ENCODE results near the gene JAZF1. TPM values are rescaled to one million over a fixed set of nuclear protein-coding genes. Genes with fewer than 3 reads are reported as not detected.

JAZF1 gene
- total and polyA plus RNA-seq, 8 donors: 4.0 to 13.9 (median 6.0) TPM

DNA sequence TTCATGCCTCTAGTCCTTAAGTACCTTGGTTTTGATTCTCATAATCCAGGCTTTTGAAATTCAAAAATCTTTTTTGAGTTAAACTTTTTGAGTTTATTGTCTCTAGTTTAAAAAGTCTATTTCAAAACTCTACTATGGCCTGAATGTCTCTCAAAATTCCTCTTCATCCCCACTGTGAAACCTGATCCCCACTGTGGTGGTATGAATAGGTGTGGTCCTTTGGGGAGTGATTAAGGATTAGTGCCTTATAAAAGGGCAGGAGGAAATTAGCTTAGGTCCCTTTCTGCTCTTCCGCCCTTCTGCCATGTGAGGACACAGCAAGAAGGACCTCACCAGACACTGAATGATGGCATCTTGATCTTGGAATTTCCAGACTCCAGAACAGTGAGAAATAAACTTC is 44.1 kb upstream of the JAZF1 start:
- 73 to 88% methylated on average over 1 of the region's 1 CpG for WGBS, 2 donors
- intact Hi-C loops (cut with DNase I): no loop called here
- Histone ChIP-seq H3K36me3 (no peaks in the 10 kb centered on the region), H3K27me3 (no peaks in the 10 kb centered on the region), H3K4me1 (no peaks in the 10 kb centered on the region), H3K4me3 (no peak overlapping the region), H3K9me3 (no peaks in the 10 kb centered on the region), H3K27ac (no peak overlapping the region)
- FAIRE-seq (no peak), ATAC-seq (no peak), DNase-seq (no peak)
- TF ChIP-seq, protein P1, sequence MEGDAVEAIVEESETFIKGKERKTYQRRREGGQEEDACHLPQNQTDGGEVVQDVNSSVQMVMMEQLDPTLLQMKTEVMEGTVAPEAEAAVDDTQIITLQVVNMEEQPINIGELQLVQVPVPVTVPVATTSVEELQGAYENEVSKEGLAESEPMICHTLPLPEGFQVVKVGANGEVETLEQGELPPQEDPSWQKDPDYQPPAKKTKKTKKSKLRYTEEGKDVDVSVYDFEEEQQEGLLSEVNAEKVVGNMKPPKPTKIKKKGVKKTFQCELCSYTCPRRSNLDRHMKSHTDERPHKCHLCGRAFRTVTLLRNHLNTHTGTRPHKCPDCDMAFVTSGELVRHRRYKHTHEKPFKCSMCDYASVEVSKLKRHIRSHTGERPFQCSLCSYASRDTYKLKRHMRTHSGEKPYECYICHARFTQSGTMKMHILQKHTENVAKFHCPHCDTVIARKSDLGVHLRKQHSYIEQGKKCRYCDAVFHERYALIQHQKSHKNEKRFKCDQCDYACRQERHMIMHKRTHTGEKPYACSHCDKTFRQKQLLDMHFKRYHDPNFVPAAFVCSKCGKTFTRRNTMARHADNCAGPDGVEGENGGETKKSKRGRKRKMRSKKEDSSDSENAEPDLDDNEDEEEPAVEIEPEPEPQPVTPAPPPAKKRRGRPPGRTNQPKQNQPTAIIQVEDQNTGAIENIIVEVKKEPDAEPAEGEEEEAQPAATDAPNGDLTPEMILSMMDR (IDR thresholded peaks at IDR 0.05): no peak

DNA sequence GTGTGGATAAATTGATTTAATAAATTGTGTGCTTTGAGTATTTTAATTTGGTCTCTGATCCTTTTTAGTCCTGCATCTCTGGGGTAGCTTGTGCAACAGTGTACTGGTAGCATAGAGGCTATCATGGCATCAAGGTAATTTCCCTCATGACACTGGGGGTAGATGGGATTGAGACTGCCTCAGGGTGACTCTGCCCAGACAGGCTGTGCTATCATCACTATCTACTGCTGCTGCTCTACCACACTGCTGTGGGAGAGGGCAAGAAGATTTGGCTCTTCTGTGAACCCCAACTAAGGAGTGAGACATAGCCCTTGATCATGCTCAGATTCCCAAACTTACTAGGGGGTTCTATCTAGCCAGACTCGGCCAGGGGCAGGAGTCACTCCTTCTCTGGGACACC is 43.6 kb upstream of the JAZF1 start:
- Histone ChIP-seq H3K9me3 (no peaks in the 10 kb centered on the region), H3K4me3 (no peak overlapping the region), H3K27ac (no peak overlapping the region), H3K27me3 (no peaks in the 10 kb centered on the region), H3K36me3 (no peaks in the 10 kb centered on the region), H3K4me1 (no peaks in the 10 kb centered on the region)
- DNase-seq: no peak
- WGBS, 2 donors: 35 to 39% methylated on average over 1 of the region's 1 CpG
- intact Hi-C loops (cut with DNase I): no loop called here
- TF ChIP-seq, protein P1 (IDR thresholded peaks at IDR 0.05): no peak
- ATAC-seq: no peak
- FAIRE-seq: no peak

DNA sequence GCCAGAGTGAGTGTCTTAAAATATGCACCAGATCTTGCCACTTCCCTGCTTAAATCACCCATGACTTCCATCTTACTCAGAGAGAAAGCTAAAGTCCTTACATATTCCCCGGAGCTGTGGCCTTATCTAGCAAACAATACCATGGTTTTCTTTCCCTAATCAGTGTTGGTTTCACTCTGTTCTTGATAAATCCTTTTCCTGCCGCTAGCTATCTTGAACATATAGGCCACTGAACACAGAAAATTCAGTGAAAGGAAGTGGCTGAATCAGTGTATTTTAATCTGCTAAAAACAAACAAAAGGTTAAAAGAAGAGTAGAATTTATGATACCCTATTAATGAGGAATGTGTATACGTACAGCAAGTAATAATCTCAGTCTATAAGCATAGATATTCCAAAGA is 42.0 kb upstream of the JAZF1 start:
- no peaks in the 10 kb centered on the region for H3K27me3 ChIP-seq
- no peaks in the 10 kb centered on the region for H3K4me1 ChIP-seq
- TF ChIP-seq, protein P1 (IDR thresholded peaks at IDR 0.05): no peak
- no peak overlapping the region for H3K4me3 ChIP-seq
- DNase-seq: no peak
- WGBS, 2 donors: 39 to 44% methylated on average over 3 of the region's 3 CpGs
- H3K27ac ChIP-seq: no peak overlapping the region
- H3K36me3 ChIP-seq: no peaks in the 10 kb centered on the region
- FAIRE-seq: no peak
- H3K9me3 ChIP-seq: no peaks in the 10 kb centered on the region
- intact Hi-C loops (cut with DNase I): no loop called here
- ATAC-seq: no peak

DNA sequence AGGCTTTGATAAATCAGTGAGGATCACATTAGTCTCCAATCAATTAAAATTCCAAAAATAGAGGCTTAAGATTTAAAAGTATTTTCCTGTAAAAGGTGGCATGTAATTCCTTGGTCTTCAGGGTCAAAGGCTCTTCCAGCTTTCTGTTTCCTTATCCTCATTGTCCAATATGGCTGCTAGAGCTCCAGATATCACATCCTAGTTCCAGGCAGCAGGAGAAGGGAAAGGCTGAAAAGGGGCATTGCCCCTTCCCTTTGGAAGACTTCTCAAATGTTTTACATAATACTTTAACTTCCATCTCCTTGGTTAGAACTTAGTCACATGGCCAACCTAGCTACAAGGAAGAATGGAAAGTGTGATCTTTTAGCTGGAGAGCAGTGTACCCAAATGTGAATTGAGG is 39.2 kb upstream of the JAZF1 start:
- ATAC-seq: no peak
- intact Hi-C loops (cut with DNase I): no loop called here
- no peak for FAIRE-seq

DNA sequence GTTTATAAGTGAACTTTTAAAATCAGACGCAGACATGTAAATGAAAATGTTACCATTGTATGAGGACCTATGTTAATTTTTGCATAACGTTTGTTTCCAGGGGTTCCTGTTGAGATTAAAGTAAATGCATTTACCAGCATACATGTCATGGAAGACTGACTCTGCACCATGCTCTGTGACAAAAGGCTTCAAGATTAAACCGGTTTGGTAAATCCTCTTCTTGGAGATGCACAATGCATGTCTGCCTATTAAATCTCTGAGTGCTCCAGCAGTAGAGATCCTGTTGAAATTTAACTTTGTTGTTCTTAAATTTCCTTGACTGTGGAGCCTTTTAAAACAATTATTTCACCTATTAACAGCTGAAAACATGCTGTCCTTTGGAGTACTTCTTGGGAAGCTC is 36.5 kb upstream of the JAZF1 start:
- ATAC-seq (no peak), FAIRE-seq (no peak), DNase-seq (no peak)
- H3K27me3 ChIP-seq: no peaks in the 10 kb centered on the region
- no peaks in the 10 kb centered on the region for H3K9me3 ChIP-seq
- intact Hi-C loops (cut with DNase I): no loop called here
- H3K27ac ChIP-seq: no peak overlapping the region
- no peak overlapping the region for H3K4me3 ChIP-seq
- TF ChIP-seq, protein P1 (IDR thresholded peaks at IDR 0.05): no peak
- 63 to 74% methylated on average over 3 of the region's 3 CpGs for WGBS, 2 donors
- no peaks in the 10 kb centered on the region for H3K4me1 ChIP-seq
- H3K36me3 ChIP-seq: no peaks in the 10 kb centered on the region

More for the DNA sequence above, 39.2 kb upstream of the JAZF1 start:
- Histone ChIP-seq H3K9me3 (no peaks in the 10 kb centered on the region), H3K27me3 (no peaks in the 10 kb centered on the region), H3K27ac (no peak overlapping the region), H3K36me3 (no peaks in the 10 kb centered on the region), H3K4me1 (no peaks in the 10 kb centered on the region), H3K4me3 (no peak overlapping the region)
- DNase-seq: no peak
- TF ChIP-seq, protein P1 (IDR thresholded peaks at IDR 0.05): no peak

Data from pancreas (tissue), 10 donors.